ENCODE measurements around the gene FOXF2. TPM values are rescaled to one million over a fixed set of nuclear protein-coding genes. Genes with fewer than 3 reads are reported as not detected.

FOXF2 gene
- total RNA-seq, 1 donor from 2014 or later: not detected

DNA sequence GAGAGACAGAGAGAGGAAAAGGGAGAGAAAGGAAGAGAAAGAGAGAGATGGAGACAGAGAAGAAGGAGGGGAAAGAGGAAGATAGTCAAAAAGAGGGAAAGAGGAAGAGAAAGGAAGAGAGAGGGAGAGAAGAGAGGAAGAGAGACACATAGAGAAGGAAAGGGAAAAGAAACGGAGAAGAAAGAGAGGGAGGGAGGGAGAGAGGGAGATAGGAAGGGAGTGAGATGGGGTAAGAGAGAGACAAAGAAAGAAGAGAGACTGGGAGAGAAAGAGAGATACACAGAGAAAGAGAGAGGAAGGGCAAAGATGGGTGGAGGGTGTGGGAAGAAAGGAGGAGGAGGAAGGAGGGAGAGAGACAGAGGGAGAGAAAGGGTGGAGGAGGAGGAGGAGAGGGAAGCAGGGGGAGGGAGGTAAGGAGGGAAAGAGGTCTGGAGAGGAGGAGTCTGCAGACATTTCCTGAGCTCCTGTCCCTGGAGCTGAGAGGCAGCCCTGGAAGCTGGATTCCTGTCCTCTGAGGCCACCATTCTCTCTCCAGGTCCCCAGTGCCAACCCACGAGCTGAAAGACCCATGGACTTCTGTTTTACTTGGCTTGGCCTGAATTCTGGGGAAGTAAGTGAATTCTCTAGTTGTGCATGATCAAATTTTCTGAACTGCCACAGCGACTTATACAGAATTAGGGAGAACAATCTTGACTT lies 9.9 kb downstream of the FOXF2 start:
- H3K4me1 Mint-ChIP-seq (ENCODE audit: low read depth): no peaks in the 10 kb centered on the region
- peaks cover 68% of the 10 kb centered on the region for H3K27me3 Mint-ChIP-seq
- TF ChIP-seq, protein P1, sequence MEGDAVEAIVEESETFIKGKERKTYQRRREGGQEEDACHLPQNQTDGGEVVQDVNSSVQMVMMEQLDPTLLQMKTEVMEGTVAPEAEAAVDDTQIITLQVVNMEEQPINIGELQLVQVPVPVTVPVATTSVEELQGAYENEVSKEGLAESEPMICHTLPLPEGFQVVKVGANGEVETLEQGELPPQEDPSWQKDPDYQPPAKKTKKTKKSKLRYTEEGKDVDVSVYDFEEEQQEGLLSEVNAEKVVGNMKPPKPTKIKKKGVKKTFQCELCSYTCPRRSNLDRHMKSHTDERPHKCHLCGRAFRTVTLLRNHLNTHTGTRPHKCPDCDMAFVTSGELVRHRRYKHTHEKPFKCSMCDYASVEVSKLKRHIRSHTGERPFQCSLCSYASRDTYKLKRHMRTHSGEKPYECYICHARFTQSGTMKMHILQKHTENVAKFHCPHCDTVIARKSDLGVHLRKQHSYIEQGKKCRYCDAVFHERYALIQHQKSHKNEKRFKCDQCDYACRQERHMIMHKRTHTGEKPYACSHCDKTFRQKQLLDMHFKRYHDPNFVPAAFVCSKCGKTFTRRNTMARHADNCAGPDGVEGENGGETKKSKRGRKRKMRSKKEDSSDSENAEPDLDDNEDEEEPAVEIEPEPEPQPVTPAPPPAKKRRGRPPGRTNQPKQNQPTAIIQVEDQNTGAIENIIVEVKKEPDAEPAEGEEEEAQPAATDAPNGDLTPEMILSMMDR (IDR thresholded peaks at IDR 0.05; ENCODE audit: unreplicated experiment): no peak
- H3K9me3 Mint-ChIP-seq (ENCODE audit: low read depth): no peaks in the 10 kb centered on the region
- H3K36me3 Mint-ChIP-seq (ENCODE audit: insufficient read depth): no peaks in the 10 kb centered on the region
- no peak for DNase-seq (ENCODE audit: low spot score, unreplicated experiment)
- no peak overlapping the region for H3K27ac Mint-ChIP-seq
- H3K4me3 Mint-ChIP-seq (ENCODE audit: low read depth): no peak overlapping the region

DNA sequence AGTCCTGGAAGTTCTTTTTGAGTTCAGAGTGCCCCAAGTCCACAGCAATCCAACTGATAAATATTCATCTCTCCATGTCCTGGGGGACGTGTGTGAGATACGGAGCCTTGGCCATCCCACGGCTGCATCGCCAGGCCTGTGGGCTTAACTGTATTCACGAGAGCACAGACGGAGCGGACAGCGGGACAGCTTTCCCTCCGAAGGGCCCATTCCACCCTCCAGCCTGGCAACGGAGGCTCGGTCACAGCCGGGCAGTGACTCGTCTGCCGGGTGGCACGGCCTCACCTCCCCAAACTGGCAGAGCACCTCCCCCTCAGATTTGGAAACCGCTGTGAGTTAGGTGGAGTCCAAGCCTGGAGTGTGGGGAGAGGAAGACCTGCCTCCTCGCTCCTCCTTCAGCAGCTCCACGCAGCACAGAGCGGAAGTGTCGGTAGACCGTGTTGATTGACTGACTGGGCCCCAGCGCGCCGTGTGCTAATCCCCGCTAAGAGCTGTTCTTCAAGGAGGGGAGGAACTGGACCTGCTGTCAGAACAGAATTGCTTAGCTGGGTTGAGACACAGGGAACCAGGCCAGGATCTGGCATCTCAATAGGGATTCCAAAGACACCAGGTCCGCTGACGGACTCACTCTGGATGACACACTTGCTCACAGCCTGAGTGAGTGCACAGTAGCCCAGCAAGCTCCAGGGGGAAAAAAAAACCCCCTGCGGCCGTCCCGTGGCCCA lies 10.9 kb downstream of the FOXF2 start:
- no peak for DNase-seq (ENCODE audit: low spot score, unreplicated experiment)
- H3K4me3 Mint-ChIP-seq (ENCODE audit: low read depth): no peak overlapping the region
- TF ChIP-seq, protein P1 (IDR thresholded peaks at IDR 0.05; ENCODE audit: unreplicated experiment): no peak
- H3K36me3 Mint-ChIP-seq (ENCODE audit: insufficient read depth): no peaks in the 10 kb centered on the region
- H3K4me1 Mint-ChIP-seq (ENCODE audit: low read depth): no peaks in the 10 kb centered on the region
- H3K27me3 Mint-ChIP-seq: peaks cover 60% of the 10 kb centered on the region
- H3K27ac Mint-ChIP-seq: no peak overlapping the region
- no peaks in the 10 kb centered on the region for H3K9me3 Mint-ChIP-seq (ENCODE audit: low read depth)

- H3K36me3 Mint-ChIP-seq (ENCODE audit: insufficient read depth): no peaks in the 10 kb centered on the region
- no peaks in the 10 kb centered on the region for H3K9me3 Mint-ChIP-seq (ENCODE audit: low read depth)
- no peak overlapping the region for H3K4me3 Mint-ChIP-seq (ENCODE audit: low read depth)
- no peak for DNase-seq (ENCODE audit: low spot score, unreplicated experiment)
- H3K4me1 Mint-ChIP-seq (ENCODE audit: low read depth): no peaks in the 10 kb centered on the region
- peaks cover 43% of the 10 kb centered on the region for H3K27me3 Mint-ChIP-seq
- TF ChIP-seq, protein P1 (IDR thresholded peaks at IDR 0.05; ENCODE audit: unreplicated experiment): no peak
- no peak overlapping the region for H3K27ac Mint-ChIP-seq
Observed at GRCh38 chr6:1402369-1402768, 13.0 kb downstream of the FOXF2 start.

GRCh38 chr6:1402868-1403267 lies 13.5 kb downstream of the FOXF2 start:
- TF ChIP-seq, protein P1 (IDR thresholded peaks at IDR 0.05; ENCODE audit: unreplicated experiment): no peak
- Mint-ChIP-seq H3K9me3 (ENCODE audit: low read depth) (no peaks in the 10 kb centered on the region), H3K4me3 (ENCODE audit: low read depth) (no peak overlapping the region), H3K4me1 (ENCODE audit: low read depth) (no peaks in the 10 kb centered on the region), H3K36me3 (ENCODE audit: insufficient read depth) (no peaks in the 10 kb centered on the region), H3K27me3 (peaks cover 43% of the 10 kb centered on the region), H3K27ac (no peak overlapping the region)
- DNase-seq (ENCODE audit: low spot score, unreplicated experiment): no peak

GRCh38 chr6:1403851-1404712 lies 14.7 kb downstream of the FOXF2 start:
- H3K4me3 Mint-ChIP-seq (ENCODE audit: low read depth): no peak overlapping the region
- peaks cover 39% of the 10 kb centered on the region for H3K27me3 Mint-ChIP-seq
- no peak for DNase-seq (ENCODE audit: low spot score, unreplicated experiment)
- no peaks in the 10 kb centered on the region for H3K9me3 Mint-ChIP-seq (ENCODE audit: low read depth)
- H3K36me3 Mint-ChIP-seq (ENCODE audit: insufficient read depth): no peaks in the 10 kb centered on the region
- no peaks in the 10 kb centered on the region for H3K4me1 Mint-ChIP-seq (ENCODE audit: low read depth)
- no peak overlapping the region for H3K27ac Mint-ChIP-seq
- TF ChIP-seq, protein P1 (IDR thresholded peaks at IDR 0.05; ENCODE audit: unreplicated experiment): no peak
